Right lobe of liver (tissue), 6 donors: Measurements from ENCODE around the gene SPOCD1. TPM values are rescaled to one million over a fixed set of nuclear protein-coding genes. Genes with fewer than 3 reads are reported as not detected.

Experiments
- ATAC-seq, 4 donors: fragments of 200-7000 bp; cut with Tn5 transposase; one replicate each; pipeline ENCODE4 v1.9.1; 2020; ENCODE audit warnings: mild to moderate bottlenecking in 4 of 4, moderate library complexity in 4 of 4
- DNase-seq, 3 donors: peaks; one replicate each; pipeline ENCODE4 v3.0.0-alpha.2; 2020
- H3K27ac ChIP-seq, 3 donors: fragments of 200-600 bp; one replicate each; pipeline ENCODE4 v1.8.0; 2022
- H3K27me3 ChIP-seq, 2 donors: fragments of 200-600 bp; one replicate each; pipeline ENCODE4 v1.8.0; 2022
- H3K36me3 ChIP-seq, 4 donors: fragments of 200-600 bp; sonication (generic) in 1 of 4; one replicate each; pipeline versions ENCODE4 v1.5.1 to v1.8.0; 2017 to 2022; ENCODE audit warnings: control low read depth in 1 of 4
- H3K4me1 ChIP-seq, 4 donors: fragments of 200-600 bp; sonication (generic) in 1 of 4; one replicate each; pipeline versions ENCODE4 v1.5.1 to v1.8.0; 2017 to 2022; ENCODE audit warnings: control low read depth in 1 of 4
- H3K4me3 ChIP-seq, 3 donors: fragments of 200-600 bp; one replicate each; pipeline ENCODE4 v1.8.0; 2022
- H3K9me3 ChIP-seq, 4 donors: fragments of 200-600 bp; sonication (generic) in 1 of 4; one replicate each; pipeline versions ENCODE4 v1.5.1 to v1.8.0; 2017 to 2022; ENCODE audit warnings: control low read depth in 1 of 4
- CTCF ChIP-seq, 4 donors: fragments of 200-600 bp in 3 of 4; fragments of 450-650 bp in 1 of 4; IDR thresholded peaks; one replicate each; pipeline versions ENCODE4 v1.5.1 to v1.8.0; 2016 to 2022; ENCODE audit warnings: antibody characterized with exemption in 4 of 4, mild to moderate bottlenecking in 2 of 4
- POLR2A ChIP-seq: fragments of 450-650 bp; IDR thresholded peaks from one replicate; pipeline ENCODE4 v1.6.1; 2017; ENCODE audit warnings: antibody characterized with exemption, mild to moderate bottlenecking
- WGBS: methylation state at CpG from one replicate; pipeline ENCODE4 v1.1.6; 2018; ENCODE audit warnings: low coverage, low lambda C conversion rate; ENCODE audit not compliant: insufficient coverage; ENCODE audit errors: missing lambda C conversion rate; 5-methylcytosine and 5-hydroxymethylcytosine counted together
- intact Hi-C, 2 donors: fragments of 100-400 bp; cut with DNase I; formaldehyde crosslinking; loops; one replicate each; pipeline versions ENCODE4 v1.11.2 to v1.14.1; 2022
- long read RNA-seq: library from polyadenylated mRNA; unstranded; transcript quantifications from one replicate; pipeline ENCODE4 v2.0.0, GENCODE V29; 2019
- total RNA-seq, 6 experiments: library from RNA; depleted of rRNA in 2 of 6; stranded (reverse); fragments of >200 nt in 2 of 6; fragmentation: NEBNext Ultra II Directional in 3 of 6; extraction: Animal tissue kit (Norgen Biotek cat#: 25700) in 3 of 6; gene quantifications; one replicate each; pipeline versions ENCODE4 v1.1.0 to v1.2.4, GENCODE V29; 2016 to 2023
- donor health status: DM: no; HTN: yes; CAD: no.
- donor health status: DM: no; HTN: no; CAD: no.
- donor health status: DM: no; HTN: no; CAD: no.
- donor health status: DM: no; HTN: yes; CAD: no.
- donor health status: DM: no; HTN: yes; CAD: no.

SPOCD1 gene
- under 1 TPM in 4 of 6 experiments, not detected in 2; 0.15 to 0.74 (median 0.36) TPM for total RNA-seq
- long read RNA-seq, result 0 reads

GRCh38 chr1:31815752-31816500 is at the start of gene SPOCD1:
TSS of gene SPOCD1 (minus strand) at chr1:31816022. CDS start at chr1:31815333, 689 bp downstream.
- H3K9me3 ChIP-seq, result no peaks in the 10 kb centered on the region
- H3K36me3 ChIP-seq, result no peaks in the 10 kb centered on the region
- WGBS, result 40% methylated on average over 15 of the region's 23 CpGs
- ATAC-seq (peak; percentile 93 to 99 (median 97)), DNase-seq (peak; percentile 80 to 87 (median 83))
- intact Hi-C loops, result no loop called here
- no peaks in the 10 kb centered on the region for H3K27me3 ChIP-seq
- H3K27ac ChIP-seq, result no peak within 1 kb of the TSS
- H3K4me3 ChIP-seq, result no peak within 1 kb of the TSS
- peak; percentile 71 to 87 (median 80) for TF ChIP-seq CTCF (IDR thresholded peaks at IDR 0.05)
- no peak for TF ChIP-seq POLR2A
- no peaks in the 10 kb centered on the region for H3K4me1 ChIP-seq

DNA sequence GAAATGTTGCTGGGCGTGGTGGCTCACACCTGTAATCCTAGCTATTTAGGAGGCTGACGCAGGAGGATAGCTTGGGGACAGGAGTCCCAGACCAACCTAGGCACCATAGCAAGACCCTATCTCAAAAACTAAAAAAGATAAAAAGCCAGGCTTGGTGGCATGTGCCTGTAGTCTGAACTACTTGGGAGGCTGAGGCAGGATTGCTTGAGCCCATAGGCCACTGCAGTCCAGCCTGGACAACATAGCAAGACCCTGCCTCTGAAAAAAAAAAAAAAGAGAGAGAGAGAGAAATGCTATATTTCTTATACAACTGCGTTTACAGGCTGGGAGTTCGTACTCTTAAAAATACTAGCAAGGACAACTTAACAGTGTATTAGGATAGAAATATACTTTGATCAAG is 46.2 kb upstream of the SPOCD1 start:
- Histone ChIP-seq H3K27me3 (no peaks in the 10 kb centered on the region), H3K4me1 (no peaks in the 10 kb centered on the region), H3K9me3 (no peaks in the 10 kb centered on the region), H3K27ac (no peak overlapping the region), H3K4me3 (no peak overlapping the region), H3K36me3 (no peaks in the 10 kb centered on the region)
- ATAC-seq (no peak), DNase-seq (no peak)
- no peak for TF ChIP-seq CTCF (IDR thresholded peaks at IDR 0.05)
- TF ChIP-seq POLR2A, result no peak
- WGBS, result 79% methylated on average over 3 of the region's 4 CpGs
- intact Hi-C loops, result no loop called here

DNA sequence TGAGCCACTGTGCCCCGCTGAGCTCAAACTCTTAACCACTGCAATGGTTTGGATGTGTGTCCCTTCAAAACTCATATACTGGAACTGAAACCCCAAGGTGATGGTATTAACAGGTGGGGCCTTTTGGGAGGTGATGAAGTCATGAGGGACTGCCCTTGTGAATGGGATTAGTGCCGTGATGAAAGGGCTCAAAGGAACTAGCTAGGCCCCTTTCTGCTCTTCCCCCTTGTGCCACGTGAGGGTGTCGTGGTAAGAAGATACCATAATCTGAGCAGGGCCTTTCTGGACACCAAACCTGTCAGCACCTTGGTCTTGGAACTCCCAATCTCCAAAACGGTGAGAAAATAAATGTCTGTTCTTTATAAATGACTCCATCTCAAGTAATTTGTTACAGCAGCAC is 45.5 kb upstream of the SPOCD1 start:
- TF ChIP-seq POLR2A (no peak), CTCF (IDR thresholded peaks at IDR 0.05) (no peak)
- intact Hi-C loops, result no loop called here
- no peaks in the 10 kb centered on the region for H3K36me3 ChIP-seq
- H3K9me3 ChIP-seq, result no peaks in the 10 kb centered on the region
- no peak for ATAC-seq
- H3K4me1 ChIP-seq, result no peaks in the 10 kb centered on the region
- WGBS, result 87% methylated on average over 5 of the region's 5 CpGs
- H3K4me3 ChIP-seq, result no peak overlapping the region
- no peak overlapping the region for H3K27ac ChIP-seq
- DNase-seq, result no peak
- H3K27me3 ChIP-seq, result no peaks in the 10 kb centered on the region

- DNase-seq (no peak), ATAC-seq (no peak)
- Histone ChIP-seq H3K36me3 (no peaks in the 10 kb centered on the region), H3K27me3 (no peaks in the 10 kb centered on the region), H3K27ac (no peak overlapping the region), H3K4me1 (no peaks in the 10 kb centered on the region), H3K9me3 (no peaks in the 10 kb centered on the region), H3K4me3 (no peak overlapping the region)
- 84% methylated on average over 5 of the region's 7 CpGs for WGBS
- TF ChIP-seq POLR2A (no peak), CTCF (IDR thresholded peaks at IDR 0.05) (no peak)
- intact Hi-C loops, result no loop called here
Observed at GRCh38 chr1:31860581-31860980, 44.8 kb upstream of the SPOCD1 start.
